D721Med (cell line): ENCODE measurements around the gene MVB12B.

Source experiments
- DNase-seq: peaks from one replicate; pipeline ENCODE4 v3.0.0; 2011; ENCODE audit warnings: low spot score; ENCODE audit not compliant: insufficient read length
- FAIRE-seq: peaks from 2 replicates; lab custom pipeline; 2011; peaks lifted over from hg19 to GRCh38; lab: Jason Lieb, UNC
- CTCF ChIP-seq: IDR thresholded peaks from 2 replicates; pipeline ENCODE4 v1.5.1; 2012; ENCODE audit warnings: mild to moderate bottlenecking, control low read depth; ENCODE audit not compliant: insufficient read depth; ENCODE audit errors: missing control alignments

MVB12B gene

GRCh38 chr9:126411948-126412284, 85.3 kb downstream of the MVB12B start:
- no peak for TF ChIP-seq CTCF
- no peak for FAIRE-seq
- no peak for DNase-seq

GRCh38 chr9:126412905-126413304, 86.3 kb downstream of the MVB12B start:
- FAIRE-seq (no peak), DNase-seq (no peak)
- TF ChIP-seq CTCF: no peak

GRCh38 chr9:126413391-126414068, 86.9 kb downstream of the MVB12B start:
- FAIRE-seq (no peak), DNase-seq (no peak)
- no peak for TF ChIP-seq CTCF

GRCh38 chr9:126415741-126416370, 89.2 kb downstream of the MVB12B start:
- DNase-seq: no peak
- no peak for TF ChIP-seq CTCF
- no peak for FAIRE-seq

- no peak for DNase-seq
- no peak for FAIRE-seq
- no peak for TF ChIP-seq CTCF
Observed at GRCh38 chr9:126417043-126417442, 90.4 kb downstream of the MVB12B start.

GRCh38 chr9:126417684-126418083, 91.1 kb downstream of the MVB12B start:
- TF ChIP-seq CTCF: no peak
- DNase-seq: no peak
- no peak for FAIRE-seq

GRCh38 chr9:126418608-126419007, 92.0 kb downstream of the MVB12B start:
- FAIRE-seq (no peak), DNase-seq (no peak)
- TF ChIP-seq CTCF: no peak
